ENCODE results near the gene AHRR. TPM values are rescaled to one million over a fixed set of nuclear protein-coding genes. Genes with fewer than 3 reads are reported as not detected.
"Not testable (repeated sequence)": the region's sequence is repeated elsewhere in the genome, so short reads cannot be mapped to it uniquely, and the experiment has no call there.

Gene AHRR
- total RNA-seq, 1 donor from 2014 or later: 2.1 TPM

DNA sequence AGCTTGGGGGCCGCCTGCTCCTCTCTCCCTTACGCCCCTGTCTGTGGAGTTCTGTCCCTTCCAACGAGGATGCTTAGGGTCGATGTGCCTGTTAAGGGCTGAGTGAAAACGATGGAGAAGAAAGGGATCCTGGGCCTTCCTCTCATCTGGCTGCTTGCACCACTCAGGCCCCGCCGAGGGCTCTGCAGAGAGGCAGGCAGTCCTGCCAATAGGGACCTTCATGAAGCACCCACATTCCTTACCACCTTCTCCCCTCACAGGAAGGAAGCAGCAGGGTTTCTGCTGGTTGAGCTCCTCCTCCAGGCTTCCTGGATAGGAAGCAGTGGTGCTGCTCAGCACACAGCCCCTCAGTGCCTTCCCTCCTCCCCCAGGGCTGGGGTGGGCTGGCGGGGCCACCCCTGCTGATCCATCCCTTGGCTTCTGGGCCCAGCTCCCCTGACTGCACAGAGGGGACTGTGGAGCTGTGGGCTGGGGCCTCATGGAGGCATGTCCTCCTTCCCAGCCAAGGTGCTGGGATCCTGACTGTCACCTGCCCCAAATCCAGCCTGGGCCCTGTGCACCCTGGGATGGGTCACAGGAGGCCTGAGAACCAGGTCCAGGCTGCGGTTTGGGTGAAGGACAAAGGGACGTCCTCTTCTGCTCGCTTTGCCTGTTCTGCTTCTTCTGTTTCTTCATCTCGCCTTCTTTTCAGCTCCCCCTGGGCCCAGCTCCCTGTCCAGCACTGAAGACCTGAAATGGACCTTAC is 50.5 kb downstream of the AHRR start:
- DNase-seq (peak; percentile 9), ATAC-seq (no peak)
- intact Hi-C loops (cut with micrococcal nuclease): no loop called here

DNA sequence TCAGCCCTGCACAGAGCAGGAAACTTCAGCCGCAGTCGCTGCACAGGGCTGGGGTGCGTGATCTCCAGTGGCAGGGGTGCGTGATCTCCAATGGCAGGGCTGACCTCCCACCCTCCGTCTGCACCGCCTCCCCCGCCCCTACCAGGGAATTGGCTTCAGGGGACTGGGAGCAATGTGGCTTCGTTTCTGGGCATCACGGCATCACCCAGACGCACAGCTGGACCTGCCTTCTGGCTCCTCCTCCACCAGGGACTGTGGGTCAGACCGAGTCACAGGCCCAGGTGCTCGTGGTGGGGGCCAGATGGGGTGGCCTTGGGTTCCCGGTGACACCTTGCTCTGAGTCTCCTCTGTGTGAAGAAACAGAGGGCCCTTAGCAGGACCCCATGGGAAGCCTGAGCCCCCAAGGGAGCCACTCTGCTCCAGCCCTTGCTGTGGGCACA is 51.1 kb downstream of the AHRR start:
- no peak for ATAC-seq
- DNase-seq: peak; percentile 10
- intact Hi-C loops (cut with micrococcal nuclease): no loop called here

DNA sequence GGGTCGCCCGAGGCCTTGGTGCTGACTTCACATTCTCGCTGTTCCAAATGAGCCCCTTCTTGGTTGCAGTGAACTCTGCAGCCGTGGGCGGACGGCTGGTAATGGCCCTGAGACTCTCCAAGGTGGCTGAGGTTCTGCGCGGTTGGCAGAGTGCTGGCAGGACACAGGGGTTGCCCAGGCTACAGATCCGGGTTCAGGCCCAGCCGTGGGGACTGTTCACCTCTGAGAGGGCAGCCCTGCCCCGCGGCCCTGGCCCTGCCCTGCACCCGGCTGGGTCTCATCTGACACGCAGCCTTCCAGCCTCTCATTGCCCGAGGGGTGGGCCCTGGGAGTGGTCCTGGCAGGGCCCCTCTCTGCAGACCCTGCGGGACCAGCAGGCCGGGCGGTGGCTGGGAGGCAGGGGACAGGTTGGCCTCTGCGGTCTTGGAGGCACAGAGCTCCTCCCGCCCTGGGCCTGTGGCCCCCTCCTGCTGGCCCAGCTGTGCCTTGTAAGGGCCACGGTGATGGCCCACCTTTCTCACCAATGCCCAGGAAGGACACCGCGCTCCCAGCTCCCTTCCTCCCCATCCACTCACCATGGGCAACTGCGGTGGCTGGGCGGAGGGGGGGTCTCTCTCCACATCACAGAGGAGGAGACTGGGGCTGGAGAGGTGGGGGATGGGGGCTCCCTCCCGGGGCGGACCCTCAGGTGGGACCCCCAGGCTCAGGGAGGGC is 51.6 kb downstream of the AHRR start:
- ATAC-seq: no peak
- peak; percentile 26 for DNase-seq
- intact Hi-C loops (cut with micrococcal nuclease): no loop called here

DNA sequence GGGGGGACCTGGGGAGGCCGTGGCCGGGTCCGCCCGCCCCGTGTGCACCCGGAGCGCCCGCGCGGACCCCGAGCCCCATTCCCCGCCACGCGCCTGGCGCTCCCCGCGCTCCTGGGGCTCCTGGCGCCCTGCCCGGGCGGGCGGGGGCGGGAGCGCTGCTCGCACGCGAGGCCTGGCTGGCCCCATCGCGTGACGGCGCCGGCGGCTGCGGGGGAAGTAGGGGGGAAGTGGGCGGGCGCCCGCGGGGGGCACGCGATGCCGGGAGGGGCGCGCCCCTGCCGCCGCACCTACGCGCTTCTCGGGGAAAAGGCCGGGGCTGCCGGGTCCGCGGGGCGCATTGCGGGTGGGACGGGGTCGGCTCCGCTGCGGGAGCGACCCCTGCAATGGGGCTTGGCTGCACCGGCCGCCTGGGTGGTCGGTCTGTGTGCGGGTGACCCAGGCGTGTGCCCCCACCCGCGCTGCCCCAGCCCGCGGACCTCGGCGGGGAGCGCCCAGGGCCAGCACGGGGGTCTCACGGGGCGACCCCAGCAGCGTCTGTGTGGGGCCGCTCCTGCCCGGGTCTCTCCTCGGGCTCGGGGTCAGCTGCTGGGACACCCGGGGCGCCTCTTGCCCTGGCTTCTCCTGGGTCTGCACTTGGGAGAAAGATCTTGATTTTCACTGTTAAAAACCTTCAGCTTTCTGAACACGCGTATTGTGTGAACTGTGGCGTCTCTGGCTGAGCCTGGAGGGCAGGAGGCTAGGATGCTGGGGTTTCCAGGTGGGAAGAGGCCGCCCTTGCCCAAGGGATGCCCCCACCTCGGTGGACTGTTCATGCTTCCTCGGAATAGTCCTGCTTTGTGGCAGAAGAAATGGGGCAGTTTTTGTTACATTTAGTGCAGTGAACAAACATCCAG is 52.4 kb downstream of the AHRR start:
- peak; percentile 43 for ATAC-seq
- DNase-seq: peak; percentile 70

DNA sequence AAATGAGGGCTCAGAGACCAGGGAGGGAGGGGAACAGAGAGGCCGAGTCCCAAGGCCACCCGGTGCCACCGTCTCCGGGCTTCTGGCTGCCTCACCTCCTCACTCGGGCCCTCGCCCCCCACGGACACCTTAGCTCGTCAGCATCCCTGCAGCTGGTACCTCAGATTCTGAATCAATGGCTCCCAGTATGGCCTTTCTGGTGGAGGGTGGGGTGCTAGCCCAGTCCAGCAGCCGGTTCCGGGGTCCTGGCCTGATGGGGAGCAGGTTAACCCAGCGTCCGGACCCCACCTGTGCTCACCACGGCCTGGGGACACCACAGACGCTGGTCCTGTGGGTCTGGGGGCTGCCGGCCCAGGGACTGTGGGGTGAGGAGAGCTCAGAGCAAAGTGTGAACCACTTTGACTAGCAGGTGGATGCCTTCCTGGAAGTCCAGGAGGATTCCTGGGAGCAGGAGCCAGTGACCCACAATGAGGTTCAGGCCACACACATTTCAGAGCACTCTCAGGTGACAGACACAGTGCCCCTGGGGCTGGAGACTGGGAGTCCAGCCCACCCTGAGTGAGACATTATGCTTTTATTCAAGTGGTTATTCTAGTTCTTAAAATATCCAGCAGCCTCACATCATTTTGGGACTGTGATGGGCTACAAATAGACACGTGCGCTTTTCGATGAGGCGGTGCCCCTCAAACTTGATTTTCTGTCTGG is 53.3 kb downstream of the AHRR start:
- ATAC-seq (no peak), DNase-seq (peak; percentile 22)
- intact Hi-C loops (cut with micrococcal nuclease): no loop called here

More for the DNA sequence above, 52.4 kb downstream of the AHRR start:
- intact Hi-C loops (cut with micrococcal nuclease): no loop called here

DNA sequence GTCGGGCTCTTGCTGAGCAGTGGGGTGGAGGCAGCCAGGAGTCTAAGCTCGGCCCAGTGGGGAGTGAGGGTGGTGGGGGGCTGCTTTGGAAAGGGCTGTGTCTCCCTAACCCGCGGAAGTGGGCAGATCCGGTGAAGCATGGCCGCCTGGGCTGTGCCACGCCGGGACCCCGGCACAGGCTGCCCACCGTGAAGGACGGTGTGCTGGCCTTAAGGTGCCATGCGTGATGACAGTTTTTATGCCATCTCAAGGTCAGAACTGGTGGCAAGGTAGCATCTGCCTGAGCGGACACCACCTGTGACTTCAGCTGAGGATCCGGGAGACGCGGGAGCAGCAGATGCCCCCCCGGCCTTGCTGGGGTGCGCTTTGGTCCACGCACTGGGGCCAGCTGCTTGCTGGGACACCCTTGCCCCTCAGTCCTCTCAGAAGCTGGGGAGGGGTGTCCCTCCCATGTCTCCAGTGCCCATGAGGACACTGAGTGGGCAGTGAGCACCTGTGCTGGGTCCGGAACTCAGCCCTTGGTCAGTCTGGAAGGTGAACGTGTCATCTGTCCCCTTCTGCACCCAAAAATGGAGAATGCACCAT is 53.9 kb downstream of the AHRR start:
- peak; percentile 11 for DNase-seq
- intact Hi-C loops (cut with micrococcal nuclease): no loop called here
- no peak for ATAC-seq

DNA sequence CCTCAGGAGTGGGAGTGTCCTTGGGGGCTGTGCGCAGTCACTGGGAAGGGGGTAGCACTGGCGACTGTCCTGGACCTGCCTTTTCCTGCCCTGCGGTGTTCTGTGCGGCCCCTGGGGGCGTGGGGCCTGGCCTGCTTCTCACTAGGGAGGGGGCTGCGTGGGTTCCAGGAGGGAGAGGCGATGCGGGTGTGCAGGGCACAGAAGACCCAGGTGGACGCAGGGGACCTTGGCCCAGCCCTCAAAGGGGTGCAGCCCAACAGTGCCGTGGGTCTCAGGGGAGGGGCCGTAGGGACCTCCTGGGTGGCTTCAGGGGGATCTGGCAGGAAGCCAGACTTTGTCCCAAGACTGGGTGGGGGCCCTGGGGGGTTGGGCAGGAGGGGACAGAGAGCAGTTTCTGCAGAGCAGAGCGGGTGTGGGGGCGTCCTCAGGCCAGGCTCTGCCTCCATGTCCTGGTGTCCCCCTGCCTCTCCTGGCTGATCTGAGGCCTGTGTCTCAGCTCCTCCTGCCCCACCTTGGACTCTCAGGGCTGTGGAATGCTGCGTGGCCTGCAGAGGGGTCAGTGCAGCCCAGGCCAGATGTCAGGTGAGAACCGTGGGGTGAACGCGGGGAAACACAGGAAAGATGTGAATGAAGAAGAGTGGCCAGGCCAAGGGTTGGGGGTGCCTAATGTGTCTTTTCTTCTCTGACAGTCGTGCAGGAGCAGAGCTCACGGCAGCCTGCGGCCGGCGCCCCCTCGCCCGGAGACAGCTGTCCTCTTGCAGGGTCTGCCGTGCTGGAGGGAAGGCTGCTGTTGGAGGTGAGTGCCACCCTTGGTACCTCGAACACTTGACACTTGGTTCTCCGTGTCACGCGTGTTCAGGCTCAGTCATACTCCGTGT is 54.6 kb downstream of the AHRR start:
- DNase-seq: peak; percentile 18
- intact Hi-C loops (cut with micrococcal nuclease): no loop called here
- no peak for ATAC-seq

DNA sequence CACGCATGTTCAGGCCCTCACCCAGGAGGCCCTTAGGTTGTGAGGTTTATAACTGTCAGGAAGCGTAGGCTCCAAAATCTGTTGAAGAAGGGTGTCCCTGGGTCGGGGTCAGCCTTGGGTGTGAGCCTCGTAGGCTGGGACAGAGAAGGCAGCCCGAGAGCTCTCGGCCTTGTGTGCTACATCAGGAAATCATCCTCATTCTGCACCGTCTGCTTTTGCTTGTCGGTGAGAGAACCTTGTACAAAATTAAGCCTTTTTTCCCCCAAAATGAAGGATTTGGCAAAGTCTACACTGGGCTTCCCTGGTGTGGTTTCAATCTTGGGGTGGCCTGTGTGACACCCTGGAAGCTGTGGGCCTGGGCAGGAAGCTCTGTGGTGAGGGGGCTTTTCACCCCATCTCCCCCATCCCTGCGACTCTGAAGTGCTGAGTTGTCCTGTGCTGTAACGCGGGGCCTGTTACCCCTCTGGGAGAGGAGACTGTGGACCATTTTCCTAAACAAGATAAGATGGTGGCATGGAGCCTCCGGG is 55.3 kb downstream of the AHRR start:
- intact Hi-C loops (cut with micrococcal nuclease): no loop called here
- DNase-seq: no peak
- ATAC-seq: no peak

DNA sequence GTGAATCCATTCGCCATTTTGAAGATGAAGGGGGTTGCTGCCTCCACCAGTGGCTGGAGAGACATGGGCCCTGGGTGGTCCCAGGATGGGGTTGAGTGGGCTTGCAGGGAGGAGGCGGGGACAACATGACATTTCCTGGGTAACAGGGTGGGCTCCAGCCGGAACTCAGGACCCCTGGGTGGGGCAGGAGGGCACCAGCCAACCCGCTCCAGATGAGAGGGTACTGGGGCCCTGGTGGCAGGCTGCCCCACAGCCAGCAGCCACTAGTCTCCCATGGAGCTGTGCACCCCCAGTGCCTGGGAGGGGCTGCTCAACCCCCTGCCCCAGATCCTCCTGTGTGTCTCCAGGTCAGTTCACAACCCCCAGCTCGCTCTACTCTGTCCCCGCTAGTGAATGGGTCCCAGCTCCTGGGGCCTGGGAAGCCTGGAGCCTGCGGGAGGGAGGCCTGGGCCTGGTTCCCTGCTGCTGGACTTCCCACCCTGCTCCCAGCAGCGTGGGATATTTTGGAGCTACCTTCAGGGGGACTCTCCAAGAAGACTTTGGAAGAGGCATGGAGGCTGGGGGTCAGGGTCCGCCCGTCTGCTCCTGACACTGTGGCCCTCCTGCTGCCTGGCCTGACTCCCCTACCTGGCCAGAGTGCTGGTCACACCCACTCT is 55.9 kb downstream of the AHRR start:
- ATAC-seq (no peak), DNase-seq (peak; percentile 11)
- intact Hi-C loops (cut with micrococcal nuclease): no loop called here

DNA sequence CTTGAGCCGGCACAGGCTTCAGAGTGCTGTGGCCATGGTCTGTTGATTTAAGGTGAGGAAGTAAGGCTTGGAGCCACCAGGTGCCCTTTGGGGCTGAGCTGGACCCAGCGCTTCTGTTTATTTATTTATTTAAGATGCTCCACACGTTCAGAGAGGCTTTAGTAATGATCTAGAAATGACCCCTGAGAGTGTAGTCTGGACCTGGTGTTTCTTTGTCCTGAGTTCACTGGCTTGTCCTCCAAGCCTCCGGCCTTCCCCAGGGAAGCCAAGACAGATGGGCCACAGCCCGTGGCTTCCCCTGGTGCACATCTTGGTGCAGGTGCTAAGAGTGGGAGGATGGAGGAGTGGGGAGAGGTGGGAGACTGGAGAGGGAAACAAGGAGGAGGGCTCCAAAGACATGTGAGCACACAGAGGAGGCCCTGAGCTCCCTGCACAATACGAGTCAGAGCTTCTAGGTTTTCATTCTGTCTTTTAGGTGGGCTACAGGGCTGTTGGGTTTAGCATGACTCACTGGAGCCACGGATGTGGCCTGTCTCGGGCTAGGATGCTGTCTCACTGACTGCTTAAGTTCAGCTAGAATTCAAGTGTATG is 56.9 kb downstream of the AHRR start:
- ATAC-seq (no peak), DNase-seq (peak; percentile 6)
- intact Hi-C loops (cut with micrococcal nuclease): no loop called here

DNA sequence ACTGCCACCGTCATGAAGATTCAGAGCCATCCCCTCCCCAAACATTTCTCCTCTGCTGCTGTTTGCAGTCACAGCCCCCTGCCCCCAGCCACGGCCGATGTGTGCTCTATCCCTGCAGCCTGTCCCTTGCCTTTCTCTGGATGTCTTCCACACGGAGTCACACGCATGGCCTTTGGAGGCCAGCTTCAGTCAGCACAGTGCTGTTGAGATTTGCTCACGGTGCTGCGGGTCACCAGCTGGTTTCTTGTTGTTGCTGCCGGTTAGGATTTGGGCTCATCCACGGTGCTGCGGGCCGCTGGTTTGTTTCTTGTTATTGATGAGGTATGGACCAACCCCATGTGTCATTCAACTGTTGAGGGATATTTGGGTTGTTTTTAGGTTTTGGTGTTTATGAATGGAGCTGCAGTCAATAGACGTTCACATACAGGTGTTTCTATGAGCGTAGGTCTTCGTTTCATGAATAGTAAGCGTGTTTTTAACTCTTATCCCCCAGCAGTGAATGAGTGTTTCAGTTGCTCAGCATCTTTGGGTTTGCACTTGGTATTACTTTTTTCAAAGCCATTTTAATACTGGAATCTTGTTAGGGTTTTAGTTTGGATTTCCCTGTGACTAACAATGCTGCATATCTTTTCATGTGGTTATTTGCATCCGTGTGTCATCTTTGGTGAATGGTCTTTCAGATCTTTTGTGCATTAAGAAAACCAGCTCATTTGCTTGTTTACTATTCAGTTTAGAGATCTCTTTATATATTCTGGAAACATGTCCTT is 57.6 kb downstream of the AHRR start:
- peak; percentile 1 for DNase-seq
- intact Hi-C loops (cut with micrococcal nuclease): no loop called here
- no peak for ATAC-seq

DNA sequence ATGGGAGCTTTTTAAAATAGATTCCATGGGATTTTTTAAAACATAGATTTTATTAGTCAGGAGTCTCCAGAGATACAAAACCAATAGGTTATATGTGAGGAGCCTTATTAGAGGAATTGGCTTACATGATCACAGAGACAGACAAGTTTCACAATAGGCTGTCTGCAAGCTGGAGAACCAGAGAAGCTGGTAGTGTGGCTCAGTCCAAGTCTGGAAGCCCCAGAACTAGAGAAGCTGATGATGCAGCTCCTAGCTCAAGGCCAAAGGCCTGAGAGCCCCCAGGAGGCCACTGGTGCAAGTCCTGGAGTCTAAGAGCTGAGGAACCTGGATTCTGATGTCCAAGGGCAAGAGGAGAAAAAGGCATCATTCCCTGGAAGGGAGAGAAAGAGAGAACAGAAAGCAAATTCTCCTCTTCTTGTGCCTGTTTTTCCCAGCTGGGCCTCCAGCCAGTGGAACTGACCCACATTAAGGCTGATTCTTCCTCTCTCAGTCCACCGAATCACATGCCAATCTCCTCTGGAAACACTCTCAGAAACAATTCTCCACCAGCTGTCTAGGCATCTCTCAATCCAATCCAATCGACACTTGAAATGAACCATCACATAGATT is 59.3 kb downstream of the AHRR start:
- no peak for ATAC-seq
- peak; percentile 7 for DNase-seq
- intact Hi-C loops (cut with micrococcal nuclease): no loop called here

DNA sequence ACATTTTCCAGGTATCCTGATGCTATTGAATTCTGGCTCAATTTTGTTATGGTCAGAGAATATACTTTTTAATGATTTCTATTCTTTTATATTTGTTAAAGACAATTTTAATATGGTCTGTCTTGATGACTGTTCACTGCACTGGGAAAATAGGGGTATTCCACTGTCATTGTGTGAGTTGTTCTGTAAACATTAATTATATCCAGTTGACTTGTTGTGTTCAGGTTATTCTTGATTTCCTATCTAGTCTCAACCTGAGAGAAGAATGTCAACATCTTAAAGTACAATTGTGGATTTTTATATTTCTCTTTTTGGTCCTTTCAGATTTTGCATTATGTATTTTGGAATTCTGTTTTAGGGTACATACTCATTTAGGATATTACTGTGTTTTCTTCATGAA is 61.6 kb downstream of the AHRR start:
- no peak for ATAC-seq
- intact Hi-C loops (cut with micrococcal nuclease): no loop called here
- DNase-seq: no peak

DNA sequence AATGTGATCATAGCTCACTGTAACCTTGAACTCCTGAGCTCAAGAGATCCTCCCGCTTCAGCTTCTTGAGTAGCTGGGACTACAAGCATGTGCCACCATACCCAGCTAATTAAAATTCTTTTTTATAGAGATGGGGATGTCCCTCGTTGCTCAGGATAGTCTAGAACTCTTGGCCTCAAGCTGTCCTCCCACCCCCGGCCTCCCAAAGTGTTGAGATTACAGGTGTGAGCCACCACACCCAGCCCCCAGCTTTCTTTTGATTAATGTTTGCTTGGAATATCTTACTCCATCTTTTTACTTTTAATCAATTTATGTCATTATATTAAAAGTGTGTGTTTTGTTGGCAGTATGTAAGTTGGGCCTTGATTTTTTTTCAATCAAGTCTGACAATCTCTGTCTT is 62.1 kb downstream of the AHRR start:
- intact Hi-C loops (cut with micrococcal nuclease): no loop called here
- DNase-seq (no peak), ATAC-seq (no peak)

DNA sequence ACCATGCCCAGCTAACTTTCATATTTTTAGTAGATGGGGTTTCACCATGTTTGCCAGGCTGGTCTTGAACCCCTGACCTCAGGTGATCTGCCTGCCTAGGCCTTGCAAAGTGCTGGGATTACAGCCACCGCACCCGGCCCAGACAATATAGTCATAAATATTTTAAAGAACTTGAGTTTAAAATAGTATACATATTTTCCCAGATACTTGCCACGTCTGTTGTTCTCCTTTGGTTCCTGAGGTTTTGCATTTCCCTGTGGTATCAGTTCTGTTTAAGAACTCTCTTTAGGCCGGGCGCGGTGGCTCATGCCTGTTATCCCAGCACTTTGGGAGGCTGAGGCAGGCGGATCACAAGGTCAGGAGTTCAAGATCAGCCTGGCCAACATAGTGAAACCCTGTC is 63.1 kb downstream of the AHRR start:
- not testable (repeated sequence) for ATAC-seq, DNase-seq

DNA sequence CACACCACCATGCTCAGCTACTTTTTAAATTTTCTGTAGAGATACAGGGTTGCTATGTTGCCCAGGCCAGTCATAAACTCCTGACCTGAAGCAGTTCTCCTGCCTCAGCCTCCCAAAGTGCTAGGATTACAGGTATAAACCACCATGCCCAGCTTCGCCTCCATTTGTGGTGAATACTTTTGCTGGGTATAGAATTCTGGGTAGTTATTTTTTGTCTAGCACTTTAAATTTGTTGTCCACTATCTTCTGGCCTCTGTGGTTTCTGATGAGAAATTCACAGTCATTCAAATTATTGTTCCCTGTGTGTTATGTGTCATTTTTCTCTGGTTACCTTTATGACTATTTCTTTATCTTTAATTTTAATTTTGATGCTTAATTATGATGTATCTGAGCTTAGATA is 63.8 kb downstream of the AHRR start:
- DNase-seq (no peak), ATAC-seq (no peak)
- intact Hi-C loops (cut with micrococcal nuclease): no loop called here

More for the DNA sequence above, 63.1 kb downstream of the AHRR start:
- intact Hi-C loops (cut with micrococcal nuclease): not testable (repeated sequence)
